HAP-1 (cell line): ENCODE data around the gene CACNA1D.

ENCODE experiments used
- DNase-seq, 2 experiments: peaks; one replicate each; pipeline ENCODE4 v3.0.0-alpha.2; 2016 to 2020; ENCODE audit warnings: low spot score in 2 of 2
- H3K27me3 ChIP-seq: fragments of 250-450 bp; sonication (Bioruptor Pico); 2 replicates; pipeline ENCODE4 v1.5.1; 2020; ENCODE audit warnings: low read depth, mild to moderate bottlenecking, moderate library complexity
- H3K36me3 ChIP-seq: fragments of 250-450 bp; sonication (Bioruptor Pico); replicated peaks from 2 replicates; pipeline ENCODE4 v1.5.1; 2020; ENCODE audit warnings: mild to moderate bottlenecking
- H3K4me1 ChIP-seq: fragments of 250-450 bp; sonication (Bioruptor Pico); 2 replicates; pipeline ENCODE4 v1.5.1; 2020; ENCODE audit warnings: mild to moderate bottlenecking
- H3K4me3 ChIP-seq: fragments of 250-450 bp; sonication (Bioruptor Pico); 2 replicates; pipeline ENCODE4 v1.5.1; 2020; ENCODE audit warnings: mild to moderate bottlenecking, moderate library complexity
- H3K9me3 ChIP-seq: fragments of 250-450 bp; sonication (Bioruptor Pico); 2 replicates; pipeline ENCODE4 v1.5.1; 2020; ENCODE audit warnings: mild to moderate bottlenecking, moderate library complexity
- in situ Hi-C: fragments of 300-500 bp; cut with MboI; formaldehyde crosslinking; loops from 3 replicates; pipeline ENCODE4 v1.14.3; 2020; ENCODE audit warnings: low sequenced_read_pairs, inconsistent platforms, mixed read lengths

The CACNA1D gene

DNA sequence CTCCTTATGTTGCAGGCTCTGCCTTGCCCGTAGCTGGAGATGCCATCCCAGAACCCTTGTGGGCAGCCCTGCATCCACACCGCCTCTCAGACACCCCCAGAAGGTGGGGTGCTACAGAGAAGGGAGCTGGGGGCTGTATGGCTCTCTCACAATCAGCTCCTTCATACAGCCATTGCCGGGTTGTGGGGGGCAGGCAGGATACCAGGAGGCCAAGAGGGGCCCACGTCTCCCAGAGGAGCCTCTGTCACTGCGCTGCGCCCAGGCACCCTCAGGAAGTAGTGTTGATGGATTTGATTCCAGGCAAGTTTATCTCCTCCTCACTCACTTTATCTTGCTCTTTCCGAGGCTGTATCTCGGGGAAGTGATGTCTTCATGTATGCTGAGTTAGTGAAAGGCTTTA lies 180.2 kb downstream of the CACNA1D start:
- in situ Hi-C loops, result no loop called here
- no peaks in the 10 kb centered on the region for H3K36me3 ChIP-seq

DNA sequence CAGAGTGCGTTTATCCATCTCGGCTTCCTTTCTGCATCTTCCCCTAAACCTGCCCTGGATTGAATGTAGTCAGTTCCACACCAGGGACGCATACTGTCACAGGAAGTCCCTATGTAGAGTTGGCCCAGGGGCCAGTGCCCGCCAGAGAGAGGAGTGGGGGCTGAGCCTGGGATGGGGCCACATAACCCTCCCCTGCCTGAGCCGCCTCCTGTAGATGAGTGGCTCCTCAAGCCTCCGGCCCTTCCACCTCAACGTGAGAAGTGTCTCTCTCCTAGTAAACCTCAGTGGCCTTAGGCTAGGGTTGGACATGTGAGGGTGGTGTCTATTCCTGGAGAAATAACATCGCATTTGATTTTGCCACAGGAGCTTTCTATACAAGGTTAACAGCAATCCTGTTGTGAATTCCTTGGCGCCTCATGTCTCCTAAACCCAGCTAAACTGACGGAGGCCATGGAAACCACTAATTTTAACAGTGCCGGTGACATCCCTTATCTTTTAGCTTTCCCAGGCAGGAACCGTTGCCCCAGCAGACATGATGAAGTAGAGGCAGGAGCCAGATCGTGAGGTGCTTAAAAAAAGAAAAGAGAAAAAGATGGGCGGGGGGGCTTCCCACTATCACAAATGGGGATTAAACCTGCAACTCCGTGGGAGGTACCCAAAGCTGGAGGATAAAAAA lies 180.7 kb downstream of the CACNA1D start:
- Histone ChIP-seq H3K27me3 (no peaks in the 10 kb centered on the region), H3K9me3 (no peaks in the 10 kb centered on the region), H3K36me3 (no peaks in the 10 kb centered on the region), H3K4me3 (no peak overlapping the region), H3K4me1 (no peaks in the 10 kb centered on the region)
- no peak for DNase-seq
- in situ Hi-C loops, result no loop called here

More for the DNA sequence above, 180.2 kb downstream of the CACNA1D start:
- no peak for DNase-seq
- Histone ChIP-seq H3K4me3 (no peak overlapping the region), H3K9me3 (no peaks in the 10 kb centered on the region), H3K4me1 (no peaks in the 10 kb centered on the region), H3K27me3 (no peaks in the 10 kb centered on the region)

DNA sequence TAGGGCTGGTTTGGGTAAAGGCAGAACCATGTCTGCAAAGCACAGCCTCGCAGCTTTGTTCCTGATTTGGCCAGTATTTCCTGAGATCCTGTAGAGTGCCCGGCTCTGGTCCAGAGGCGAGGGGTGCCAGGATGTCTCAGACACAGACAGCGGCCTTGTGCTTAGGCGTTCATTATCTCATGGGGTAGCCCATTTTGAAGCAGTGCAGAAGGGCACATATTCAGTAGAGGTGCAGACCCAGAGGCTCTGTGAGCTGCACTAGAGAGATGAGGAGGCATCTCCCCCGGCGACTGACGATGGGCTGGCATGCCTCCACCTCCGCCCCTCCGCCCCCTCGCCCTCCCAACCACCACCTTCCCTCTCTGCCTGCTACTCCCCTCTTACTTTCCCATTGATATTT lies 181.5 kb downstream of the CACNA1D start:
- H3K27me3 ChIP-seq, result peaks cover 5% of the 10 kb centered on the region; the same call in 1 of the 2 replicates

DNA sequence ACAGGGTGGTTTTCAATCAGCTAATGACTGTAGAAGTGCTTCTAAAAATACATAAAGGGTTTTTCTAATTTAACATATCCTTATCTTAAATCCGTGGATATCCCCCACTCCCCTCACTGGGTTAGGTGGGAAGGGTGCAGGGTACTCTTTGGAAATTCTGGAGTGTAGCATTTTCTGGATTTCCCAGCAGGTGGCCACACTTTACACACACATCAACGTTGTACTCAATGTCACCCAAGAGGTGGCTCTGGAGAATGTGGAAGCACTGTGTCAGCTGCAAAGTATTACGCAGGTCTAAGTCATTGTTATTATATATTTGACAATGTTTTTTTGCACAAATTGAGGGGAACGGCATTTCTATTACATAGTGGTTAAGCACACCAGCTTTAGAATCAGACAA lies 183.0 kb downstream of the CACNA1D start:
- Histone ChIP-seq H3K4me1 (no peaks in the 10 kb centered on the region), H3K27me3 (peaks cover 5% of the 10 kb centered on the region; the same call in 1 of the 2 replicates), H3K36me3 (no peaks in the 10 kb centered on the region), H3K4me3 (no peak overlapping the region), H3K9me3 (no peaks in the 10 kb centered on the region)
- DNase-seq, result peak; percentile 8 to 19
- in situ Hi-C loops, result no loop called here

More for the DNA sequence above, 181.5 kb downstream of the CACNA1D start:
- Histone ChIP-seq H3K9me3 (no peaks in the 10 kb centered on the region), H3K4me3 (no peak overlapping the region), H3K36me3 (no peaks in the 10 kb centered on the region), H3K4me1 (no peaks in the 10 kb centered on the region)
- DNase-seq, result no peak
- in situ Hi-C loops, result no loop called here

DNA sequence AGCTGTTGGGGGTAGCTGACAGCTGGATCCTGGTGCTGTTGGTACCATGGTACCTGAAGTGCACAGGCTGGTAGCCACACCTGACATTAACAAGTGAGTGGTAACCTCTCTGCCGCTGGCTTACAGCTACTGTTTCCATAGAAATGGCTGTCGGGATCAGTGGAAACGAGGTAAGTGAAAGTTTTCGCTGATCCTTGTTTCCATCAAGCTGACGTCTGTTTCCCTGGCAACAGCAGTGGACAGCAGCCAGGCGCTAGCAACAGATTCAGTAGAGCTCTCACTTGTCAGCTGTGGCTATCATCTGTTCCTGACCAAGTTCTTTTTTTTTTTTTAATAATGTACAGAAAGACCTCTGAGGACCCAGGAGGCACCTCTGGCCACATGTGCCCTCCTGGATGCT lies 185.6 kb downstream of the CACNA1D start:
- in situ Hi-C loops, result no loop called here
- Histone ChIP-seq H3K9me3 (no peaks in the 10 kb centered on the region), H3K27me3 (peaks cover 11% of the 10 kb centered on the region), H3K36me3 (no peaks in the 10 kb centered on the region), H3K4me3 (no peak overlapping the region), H3K4me1 (no peaks in the 10 kb centered on the region)
- DNase-seq, result no peak

DNA sequence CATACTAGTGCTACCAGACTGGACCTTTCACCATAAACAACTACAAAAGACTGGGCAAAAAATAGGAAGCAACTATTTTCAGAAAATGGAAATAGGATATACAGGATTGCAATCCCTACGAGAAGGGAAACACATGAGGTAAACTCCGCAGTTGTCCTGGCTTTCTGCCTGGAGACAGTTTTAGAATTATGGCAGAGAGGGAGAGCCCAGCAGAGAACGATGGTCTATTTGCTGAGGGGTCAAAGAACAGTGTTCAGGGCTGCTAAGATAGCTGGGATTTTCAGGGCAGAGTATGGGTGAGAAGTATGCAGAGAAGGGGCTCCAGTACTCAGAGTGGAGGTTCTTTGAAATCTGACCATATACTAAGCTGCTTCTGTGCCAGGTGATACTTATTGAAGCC lies 188.4 kb downstream of the CACNA1D start:
- H3K9me3 ChIP-seq, result no peaks in the 10 kb centered on the region
- H3K36me3 ChIP-seq, result no peaks in the 10 kb centered on the region
- in situ Hi-C loops, result no loop called here
- no peaks in the 10 kb centered on the region for H3K4me1 ChIP-seq
- no peak overlapping the region for H3K4me3 ChIP-seq
- peaks cover 11% of the 10 kb centered on the region for H3K27me3 ChIP-seq
- DNase-seq, result no peak

DNA sequence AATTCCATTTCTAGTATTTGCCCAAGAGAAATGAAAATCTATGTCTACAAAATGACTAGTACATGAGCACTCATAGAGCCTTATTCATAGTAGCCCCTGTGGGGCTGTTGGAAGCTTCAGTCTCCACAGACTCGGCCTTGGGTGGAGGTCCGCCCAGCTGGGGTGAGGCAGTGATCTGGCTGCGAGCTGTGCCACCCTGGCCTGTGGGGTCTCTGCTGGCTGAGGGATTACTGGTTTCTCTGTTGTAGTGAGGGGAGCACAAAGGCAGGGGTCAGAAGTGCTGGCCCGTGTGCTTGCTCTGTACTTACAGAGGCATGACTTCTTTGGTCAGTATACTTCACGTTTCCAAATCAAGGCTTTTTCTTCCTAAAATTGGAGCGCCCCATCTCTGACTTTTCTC lies 193.7 kb downstream of the CACNA1D start:
- Histone ChIP-seq H3K4me1 (no peaks in the 10 kb centered on the region), H3K4me3 (no peak overlapping the region), H3K36me3 (no peaks in the 10 kb centered on the region), H3K9me3 (no peaks in the 10 kb centered on the region), H3K27me3 (peaks cover 6% of the 10 kb centered on the region)
- in situ Hi-C loops, result no loop called here
- no peak for DNase-seq

DNA sequence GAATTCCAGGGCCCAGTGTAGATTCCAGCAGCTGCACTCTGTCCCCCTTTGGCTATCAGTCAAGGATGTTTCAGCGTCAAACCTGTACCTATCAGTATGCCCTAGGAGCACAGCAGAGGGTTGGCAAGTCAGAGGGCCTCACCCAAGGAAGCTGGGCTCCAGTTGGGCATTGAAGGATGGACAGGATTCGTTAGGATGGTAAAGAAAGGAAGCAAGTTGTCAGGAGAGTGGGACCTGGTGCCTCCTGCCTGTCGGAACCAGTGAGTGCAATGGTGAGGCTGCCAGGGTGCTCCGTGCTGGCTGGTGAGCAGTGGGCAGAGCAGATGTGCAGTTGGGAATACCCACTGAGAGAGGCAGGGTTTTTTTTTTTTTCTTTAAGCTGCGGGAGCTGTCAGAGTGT lies 194.6 kb downstream of the CACNA1D start:
- peaks cover 3% of the 10 kb centered on the region for H3K27me3 ChIP-seq
- in situ Hi-C loops, result no loop called here

DNA sequence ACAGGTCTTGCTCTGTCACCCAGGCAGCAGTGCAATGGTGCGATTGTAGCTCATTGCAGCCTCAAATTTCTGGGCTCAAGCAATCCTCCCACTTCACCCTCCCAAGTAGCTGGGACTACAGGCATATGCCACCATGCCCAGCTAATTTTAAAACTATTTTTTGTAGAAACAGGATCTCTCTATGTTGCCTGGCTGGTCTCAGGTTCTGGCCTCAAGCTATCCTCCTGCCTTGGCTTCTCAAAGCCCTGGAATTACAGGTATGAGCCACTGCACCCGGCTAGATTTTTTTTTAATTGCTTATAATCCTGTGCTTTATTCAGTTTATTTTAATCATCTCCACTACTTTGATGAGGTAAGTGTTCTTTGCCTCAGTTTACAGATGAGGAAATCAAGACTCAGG lies 195.3 kb downstream of the CACNA1D start:
- no peak for DNase-seq

More for the DNA sequence above, 194.6 kb downstream of the CACNA1D start:
- DNase-seq, result no peak
- no peaks in the 10 kb centered on the region for H3K36me3 ChIP-seq
- H3K4me3 ChIP-seq, result no peak overlapping the region
- H3K4me1 ChIP-seq, result no peaks in the 10 kb centered on the region
- H3K9me3 ChIP-seq, result no peaks in the 10 kb centered on the region

DNA sequence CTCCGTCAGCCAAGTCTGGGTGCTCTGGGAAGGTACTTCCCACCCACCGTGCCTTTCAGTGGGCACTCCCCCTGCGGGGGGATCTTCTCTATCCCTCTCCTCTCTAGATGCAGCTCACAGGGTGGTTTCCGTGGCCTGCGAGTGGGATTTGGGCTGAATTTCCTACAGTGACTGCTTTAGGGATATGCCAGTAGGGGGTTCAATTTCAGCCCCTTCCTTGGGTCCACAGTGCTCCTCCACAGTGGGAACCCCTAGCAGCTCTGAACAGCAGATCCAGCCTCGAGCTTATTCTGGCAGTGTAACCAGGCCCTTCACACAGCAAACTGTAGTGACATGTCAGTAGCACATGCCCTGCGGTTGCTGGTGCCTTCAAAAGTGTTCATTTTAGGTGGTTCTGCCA lies 196.1 kb downstream of the CACNA1D start:
- in situ Hi-C loops, result no loop called here
- Histone ChIP-seq H3K36me3 (no peaks in the 10 kb centered on the region), H3K4me3 (no peak overlapping the region), H3K27me3 (no peaks in the 10 kb centered on the region; the same call in 1 of the 2 replicates), H3K9me3 (no peaks in the 10 kb centered on the region), H3K4me1 (no peaks in the 10 kb centered on the region)
- DNase-seq, result no peak

More for the DNA sequence above, 195.3 kb downstream of the CACNA1D start:
- H3K9me3 ChIP-seq, result no peaks in the 10 kb centered on the region
- H3K4me3 ChIP-seq, result no peak overlapping the region
- H3K36me3 ChIP-seq, result no peaks in the 10 kb centered on the region
- no peaks in the 10 kb centered on the region for H3K4me1 ChIP-seq
- in situ Hi-C loops, result no loop called here
- H3K27me3 ChIP-seq, result no peaks in the 10 kb centered on the region; the same call in 1 of the 2 replicates

DNA sequence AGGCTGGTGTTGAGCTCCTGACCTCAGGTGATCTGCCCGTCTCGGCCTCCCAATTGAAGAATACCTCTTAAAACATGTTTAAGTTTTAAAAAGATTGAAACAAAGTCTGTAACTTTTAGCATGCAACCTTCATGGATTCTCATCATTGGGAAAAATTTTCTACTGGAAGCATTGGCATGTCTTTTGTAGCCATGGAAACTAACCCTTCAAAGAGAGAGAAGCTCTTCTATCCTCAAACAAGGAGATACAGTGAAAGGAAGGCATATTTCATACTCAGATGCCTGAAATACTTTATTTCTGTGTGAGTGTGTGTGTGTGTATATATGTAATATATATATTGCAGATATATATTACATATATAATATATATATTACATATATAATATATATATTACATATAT lies 196.9 kb downstream of the CACNA1D start:
- Histone ChIP-seq H3K36me3 (no peaks in the 10 kb centered on the region), H3K4me3 (no peak overlapping the region), H3K4me1 (no peaks in the 10 kb centered on the region), H3K9me3 (no peaks in the 10 kb centered on the region), H3K27me3 (no peaks in the 10 kb centered on the region; the same call in 1 of the 2 replicates)
- no peak for DNase-seq
- in situ Hi-C loops, result no loop called here

DNA sequence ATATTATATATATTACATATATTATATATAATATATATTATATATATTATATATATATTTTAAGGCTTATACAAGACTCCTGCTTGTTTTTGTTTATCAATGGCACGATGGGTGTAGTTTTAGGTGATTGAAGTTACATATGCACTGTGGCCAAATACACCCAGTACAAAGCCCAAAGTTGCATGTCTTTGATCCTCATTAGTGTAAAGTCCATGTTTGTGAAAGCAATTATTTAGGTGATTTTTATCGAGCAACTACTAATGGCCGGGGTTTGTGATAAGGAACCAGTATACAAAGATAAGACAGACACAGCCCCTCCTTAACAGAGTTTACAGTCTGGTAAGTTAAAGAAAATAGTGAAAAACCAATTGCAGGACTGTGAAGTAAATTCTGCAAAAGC lies 197.5 kb downstream of the CACNA1D start:
- no peak for DNase-seq
- H3K4me1 ChIP-seq, result no peaks in the 10 kb centered on the region
- in situ Hi-C loops, result no loop called here
- H3K36me3 ChIP-seq, result no peaks in the 10 kb centered on the region
- no peaks in the 10 kb centered on the region; the same call in 1 of the 2 replicates for H3K27me3 ChIP-seq
- H3K4me3 ChIP-seq, result no peak overlapping the region
- H3K9me3 ChIP-seq, result no peaks in the 10 kb centered on the region

DNA sequence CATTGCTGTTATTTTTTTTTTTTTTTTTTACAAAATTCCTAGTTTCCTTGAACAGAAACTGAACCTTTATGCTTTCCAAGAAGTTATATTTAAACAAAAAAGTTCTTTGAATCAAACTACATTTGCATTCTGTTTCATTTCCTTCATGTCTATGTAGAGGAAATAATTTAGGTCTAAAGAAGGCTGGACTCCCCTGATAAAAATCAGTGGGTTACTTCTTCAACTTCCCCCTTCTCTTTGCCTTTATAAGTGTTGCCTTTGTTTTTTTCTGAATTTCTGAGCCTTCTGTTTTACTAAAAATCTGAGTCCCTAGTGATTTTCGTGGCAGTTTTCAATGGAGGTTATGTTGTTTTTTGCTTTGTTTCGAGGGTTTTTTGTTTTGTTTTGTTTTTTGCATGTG lies 199.0 kb downstream of the CACNA1D start:
- Histone ChIP-seq H3K27me3 (no peaks in the 10 kb centered on the region), H3K4me1 (no peaks in the 10 kb centered on the region), H3K4me3 (no peak overlapping the region), H3K9me3 (no peaks in the 10 kb centered on the region), H3K36me3 (no peaks in the 10 kb centered on the region)
- in situ Hi-C loops, result no loop called here
- DNase-seq, result no peak

DNA sequence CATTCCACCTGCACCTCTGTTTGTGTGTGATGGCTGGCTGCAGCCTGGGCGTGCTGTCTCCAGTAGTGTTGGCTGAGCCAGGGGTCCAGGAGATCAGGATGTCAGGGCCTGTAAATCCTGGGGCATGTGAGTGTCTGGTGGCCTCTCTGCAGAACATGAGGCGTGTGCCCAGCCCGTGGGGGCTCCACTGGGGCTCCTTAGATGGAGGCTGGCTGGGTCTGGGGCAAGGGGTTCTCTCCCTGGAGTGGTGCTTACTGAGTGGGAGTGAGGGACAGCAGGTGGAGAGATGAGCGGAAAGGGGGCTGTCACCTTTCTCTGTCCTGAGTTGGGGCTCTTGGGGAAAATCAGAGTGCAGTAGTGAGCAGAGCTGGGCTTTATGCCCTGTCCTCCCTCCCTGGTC lies 199.6 kb downstream of the CACNA1D start:
- no peaks in the 10 kb centered on the region for H3K27me3 ChIP-seq
- in situ Hi-C loops, result no loop called here
- H3K9me3 ChIP-seq, result no peaks in the 10 kb centered on the region
- DNase-seq, result no peak
- H3K4me1 ChIP-seq, result no peaks in the 10 kb centered on the region
- H3K36me3 ChIP-seq, result no peaks in the 10 kb centered on the region
- H3K4me3 ChIP-seq, result no peak overlapping the region
